Measurements from ENCODE around the gene PDSS2.

PDSS2 gene

DNA sequence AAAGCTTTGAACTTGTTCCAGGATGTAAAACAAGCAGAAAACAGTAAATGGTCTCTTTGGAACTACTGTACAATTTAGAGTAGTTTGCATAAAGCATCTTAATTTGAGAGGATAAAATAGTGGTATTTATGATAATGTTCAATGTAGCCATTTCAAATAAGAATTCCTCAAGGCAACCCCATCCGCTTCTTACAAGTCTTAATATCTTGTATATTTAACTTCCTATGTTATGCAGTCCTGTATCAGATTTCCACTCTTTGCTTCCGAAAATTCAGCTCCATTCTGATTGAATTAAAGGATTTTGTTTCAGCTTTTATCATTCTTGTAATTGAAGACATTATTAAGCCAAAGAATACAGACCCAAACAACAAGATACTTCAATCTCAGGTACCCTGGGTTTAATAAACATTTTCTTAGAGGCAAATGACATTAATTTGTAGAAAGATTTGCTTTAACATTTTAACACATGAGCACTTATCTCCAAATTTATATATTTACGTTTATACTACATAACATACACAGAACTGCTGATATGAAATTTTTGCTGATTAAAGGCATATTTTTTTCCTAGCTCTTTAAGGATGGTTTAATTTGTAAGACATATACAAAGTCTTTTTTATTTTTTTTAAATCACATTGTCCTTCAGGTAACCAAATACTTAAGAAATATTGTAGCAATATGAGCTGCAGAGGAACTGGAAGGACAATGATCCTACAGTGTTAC lies 213.0 kb downstream of the PDSS2 start:
- TF ChIP-seq, protein P1, sequence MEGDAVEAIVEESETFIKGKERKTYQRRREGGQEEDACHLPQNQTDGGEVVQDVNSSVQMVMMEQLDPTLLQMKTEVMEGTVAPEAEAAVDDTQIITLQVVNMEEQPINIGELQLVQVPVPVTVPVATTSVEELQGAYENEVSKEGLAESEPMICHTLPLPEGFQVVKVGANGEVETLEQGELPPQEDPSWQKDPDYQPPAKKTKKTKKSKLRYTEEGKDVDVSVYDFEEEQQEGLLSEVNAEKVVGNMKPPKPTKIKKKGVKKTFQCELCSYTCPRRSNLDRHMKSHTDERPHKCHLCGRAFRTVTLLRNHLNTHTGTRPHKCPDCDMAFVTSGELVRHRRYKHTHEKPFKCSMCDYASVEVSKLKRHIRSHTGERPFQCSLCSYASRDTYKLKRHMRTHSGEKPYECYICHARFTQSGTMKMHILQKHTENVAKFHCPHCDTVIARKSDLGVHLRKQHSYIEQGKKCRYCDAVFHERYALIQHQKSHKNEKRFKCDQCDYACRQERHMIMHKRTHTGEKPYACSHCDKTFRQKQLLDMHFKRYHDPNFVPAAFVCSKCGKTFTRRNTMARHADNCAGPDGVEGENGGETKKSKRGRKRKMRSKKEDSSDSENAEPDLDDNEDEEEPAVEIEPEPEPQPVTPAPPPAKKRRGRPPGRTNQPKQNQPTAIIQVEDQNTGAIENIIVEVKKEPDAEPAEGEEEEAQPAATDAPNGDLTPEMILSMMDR (IDR thresholded peaks at IDR 0.05; ENCODE audit: low read depth, low read length) = no peak
- DNase-seq (ENCODE audit: low read depth in 2 of 2) = no peak
- no peak overlapping the region for H3K4me3 ChIP-seq (replicated peaks in 1 of 2; ENCODE audit: low read depth in 2 of 2, low read length in 2 of 2)

DNA sequence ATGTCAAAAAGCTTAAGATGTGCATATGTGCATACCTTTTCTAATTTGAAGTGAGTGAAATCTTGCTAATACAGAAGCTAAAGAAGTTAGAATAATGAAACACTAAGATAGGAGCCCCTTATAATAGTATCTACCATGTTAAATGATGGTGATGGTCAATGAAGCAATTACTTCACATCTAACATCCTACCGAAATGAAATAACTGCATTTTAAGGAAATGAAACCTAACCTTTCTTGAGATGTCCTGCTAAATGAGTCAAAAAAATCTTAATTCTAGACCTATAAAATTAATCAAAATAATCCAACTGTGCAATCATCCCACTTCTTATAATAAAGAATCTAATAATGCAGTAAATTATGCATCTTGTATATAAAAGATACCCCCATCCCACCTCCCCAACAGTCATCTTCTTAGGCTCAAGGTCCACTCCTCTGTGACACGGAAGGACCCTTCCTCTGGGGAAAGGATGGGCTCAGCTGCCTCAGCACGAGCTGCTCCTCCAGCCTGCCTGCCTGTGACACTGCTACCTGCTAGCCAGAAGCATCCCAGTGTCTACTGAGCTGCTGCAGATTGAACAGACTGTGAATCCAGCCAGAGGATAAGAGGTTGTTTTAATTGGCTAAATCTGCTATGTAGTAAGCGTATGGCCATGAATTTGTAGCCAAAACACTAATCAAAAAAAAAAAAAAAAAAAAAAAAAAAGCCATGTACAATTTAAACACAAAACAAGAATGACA lies 214.5 kb downstream of the PDSS2 start:
- no peak overlapping the region for H3K4me3 ChIP-seq (replicated peaks in 1 of 2; ENCODE audit: low read depth in 2 of 2, low read length in 2 of 2)
- no peak for DNase-seq (ENCODE audit: low read depth in 2 of 2)
- TF ChIP-seq, protein P1 (IDR thresholded peaks at IDR 0.05; ENCODE audit: low read depth, low read length) = no peak

GRCh38 chr6:107244082-107244741 lies 215.2 kb downstream of the PDSS2 start:
- DNase-seq (ENCODE audit: low read depth in 2 of 2) = no peak
- TF ChIP-seq, protein P1 (IDR thresholded peaks at IDR 0.05; ENCODE audit: low read depth, low read length) = no peak

GRCh38 chr6:107243471-107243870 lies 215.9 kb downstream of the PDSS2 start:
- no peak for DNase-seq (ENCODE audit: low read depth in 2 of 2)
- no peak overlapping the region for H3K4me3 ChIP-seq (replicated peaks in 1 of 2; ENCODE audit: low read depth in 2 of 2, low read length in 2 of 2)
- TF ChIP-seq, protein P1 (IDR thresholded peaks at IDR 0.05; ENCODE audit: low read depth, low read length) = no peak

More at GRCh38 chr6:107244082-107244741, 215.2 kb downstream of the PDSS2 start:
- no peak overlapping the region for H3K4me3 ChIP-seq (replicated peaks in 1 of 2; ENCODE audit: low read depth in 2 of 2, low read length in 2 of 2)

GRCh38 chr6:107237992-107238660 lies 221.2 kb downstream of the PDSS2 start:
- H3K4me3 ChIP-seq (replicated peaks in 1 of 2; ENCODE audit: low read depth in 2 of 2, low read length in 2 of 2) = no peak overlapping the region
- DNase-seq (ENCODE audit: low read depth in 2 of 2) = peak; percentile 38 to 58
- TF ChIP-seq, protein P1 (IDR thresholded peaks at IDR 0.05; ENCODE audit: low read depth, low read length) = no peak

- TF ChIP-seq, protein P1 (IDR thresholded peaks at IDR 0.05; ENCODE audit: low read depth, low read length) = no peak
- peak; percentile 63 to 67 for DNase-seq (ENCODE audit: low read depth in 2 of 2)
These were observed 223.9 kb downstream of the PDSS2 start for GRCh38 chr6:107235511-107235910.

More at GRCh38 chr6:107235511-107235910, 223.9 kb downstream of the PDSS2 start:
- H3K4me3 ChIP-seq (replicated peaks in 1 of 2; ENCODE audit: low read depth in 2 of 2, low read length in 2 of 2) = no peak overlapping the region
